DOHH2 (cell line): ENCODE results near the gene SORL1-AS1.

Experiments
- H3F3A ChIP-seq: fragments of 200-600 bp; sonication (generic), shearing (Covaris generic); 2 replicates; pipeline ENCODE4 v1.6.0; 2016; ENCODE audit warnings: antibody characterized with exemption, mild to moderate bottlenecking; ENCODE audit not compliant: control insufficient read depth, insufficient read depth
- H3K27ac ChIP-seq: fragments of 200-600 bp; sonication (generic); 2 replicates; pipeline ENCODE4 v1.5.1; 2014; ENCODE audit warnings: low read depth, mild to moderate bottlenecking, low read length, moderate library complexity
- H3K27me3 ChIP-seq: fragments of 200-600 bp; sonication (generic); 2 replicates; pipeline ENCODE4 v1.6.1; 2014; ENCODE audit warnings: mild to moderate bottlenecking, low read length, mixed read lengths; ENCODE audit not compliant: control insufficient read depth
- H3K36me3 ChIP-seq: fragments of 200-600 bp; sonication (generic); 2 replicates; pipeline ENCODE4 v1.6.1; 2014; ENCODE audit warnings: mild to moderate bottlenecking, low read length, moderate library complexity, mixed read lengths; ENCODE audit not compliant: control insufficient read depth
- H3K4me1 ChIP-seq: fragments of 200-600 bp; sonication (generic); 2 replicates; pipeline ENCODE4 v1.6.1; 2014; ENCODE audit warnings: mild to moderate bottlenecking, low read length, mixed read lengths; ENCODE audit not compliant: control insufficient read depth
- H3K4me2 ChIP-seq: fragments of 200-600 bp; sonication (generic); 2 replicates; pipeline ENCODE4 v1.6.0; 2014; ENCODE audit warnings: mild to moderate bottlenecking, low read length, moderate library complexity
- H3K4me3 ChIP-seq: fragments of 200-600 bp; sonication (generic); 2 replicates; pipeline ENCODE4 v1.5.1; 2014; ENCODE audit warnings: mild to moderate bottlenecking, low read length, mixed read lengths
- H3K79me2 ChIP-seq: fragments of 200-600 bp; sonication (generic); 2 replicates; pipeline ENCODE4 v1.6.1; 2014; ENCODE audit warnings: mild to moderate bottlenecking, low read length, mixed read lengths; ENCODE audit not compliant: control insufficient read depth
- H3K9me2 ChIP-seq: fragments of 200-600 bp; sonication (generic); replicated peaks from 2 replicates; pipeline ENCODE4 v1.6.1; 2014; ENCODE audit warnings: mild to moderate bottlenecking, low read length, mixed read lengths; ENCODE audit not compliant: control insufficient read depth
- H3K9me3 ChIP-seq: fragments of 200-600 bp; sonication (generic); 2 replicates; pipeline ENCODE4 v1.6.1; 2014; ENCODE audit warnings: antibody characterized with exemption, low read length, mixed read lengths; ENCODE audit not compliant: control insufficient read depth, insufficient read depth
- H4K20me1 ChIP-seq: fragments of 200-600 bp; sonication (generic); 2 replicates; pipeline ENCODE4 v1.6.0; 2014; ENCODE audit warnings: low read depth, mild to moderate bottlenecking, antibody characterized with exemption, low read length, moderate library complexity; ENCODE audit not compliant: control insufficient read depth, insufficient read depth
- EZH2phosphoT487 ChIP-seq: fragments of 200-600 bp; sonication (generic); IDR thresholded peaks from 2 replicates; pipeline ENCODE4 v1.6.1; 2017; ENCODE audit warnings: borderline replicate concordance, mild to moderate bottlenecking, antibody characterized with exemption, low read length, moderate library complexity, mixed read lengths
- TF ChIP-seq, protein P1 (sequence below): fragments of 200-600 bp; sonication (generic); IDR thresholded peaks from one replicate; pipeline ENCODE4 v1.5.1; 2014; ENCODE audit warnings: antibody characterized with exemption, mild to moderate bottlenecking, low read depth, low read length; ENCODE audit not compliant: poor library complexity, severe bottlenecking

SORL1-AS1 gene

DNA sequence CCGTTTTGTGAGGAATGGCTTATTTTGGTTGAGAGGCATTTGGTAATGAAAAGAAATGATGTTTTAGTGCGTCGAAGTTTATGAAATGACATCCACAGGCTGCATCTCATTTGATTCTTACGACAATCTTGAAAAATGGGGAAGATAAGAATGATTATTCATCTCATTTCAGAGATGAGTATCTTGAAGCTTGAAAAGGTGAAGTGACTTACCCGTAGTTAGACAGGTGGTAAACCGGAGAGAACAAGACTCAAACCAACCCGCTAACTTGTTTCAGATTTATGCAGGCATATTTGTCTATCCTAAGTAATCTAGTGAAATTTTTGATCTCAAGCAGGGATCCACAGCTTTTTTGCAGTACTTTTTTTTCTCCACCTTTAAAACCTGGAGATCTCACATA is 9.1 kb upstream of the SORL1-AS1 start:
- TF ChIP-seq, protein P1, sequence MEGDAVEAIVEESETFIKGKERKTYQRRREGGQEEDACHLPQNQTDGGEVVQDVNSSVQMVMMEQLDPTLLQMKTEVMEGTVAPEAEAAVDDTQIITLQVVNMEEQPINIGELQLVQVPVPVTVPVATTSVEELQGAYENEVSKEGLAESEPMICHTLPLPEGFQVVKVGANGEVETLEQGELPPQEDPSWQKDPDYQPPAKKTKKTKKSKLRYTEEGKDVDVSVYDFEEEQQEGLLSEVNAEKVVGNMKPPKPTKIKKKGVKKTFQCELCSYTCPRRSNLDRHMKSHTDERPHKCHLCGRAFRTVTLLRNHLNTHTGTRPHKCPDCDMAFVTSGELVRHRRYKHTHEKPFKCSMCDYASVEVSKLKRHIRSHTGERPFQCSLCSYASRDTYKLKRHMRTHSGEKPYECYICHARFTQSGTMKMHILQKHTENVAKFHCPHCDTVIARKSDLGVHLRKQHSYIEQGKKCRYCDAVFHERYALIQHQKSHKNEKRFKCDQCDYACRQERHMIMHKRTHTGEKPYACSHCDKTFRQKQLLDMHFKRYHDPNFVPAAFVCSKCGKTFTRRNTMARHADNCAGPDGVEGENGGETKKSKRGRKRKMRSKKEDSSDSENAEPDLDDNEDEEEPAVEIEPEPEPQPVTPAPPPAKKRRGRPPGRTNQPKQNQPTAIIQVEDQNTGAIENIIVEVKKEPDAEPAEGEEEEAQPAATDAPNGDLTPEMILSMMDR, result no peak
- TF ChIP-seq EZH2phosphoT487, result no peak
- no peaks in the 10 kb centered on the region for H3K27me3 ChIP-seq
- peak overlapping the region; percentile 55 for H3K27ac ChIP-seq
- H3K4me2 ChIP-seq, result peak overlapping the region; percentile 68
- H3K9me3 ChIP-seq, result no peaks in the 10 kb centered on the region
- no peaks in the 10 kb centered on the region; the same call in 1 of the 2 replicates for H3F3A ChIP-seq
- peak overlapping the region; percentile 65 for H3K4me3 ChIP-seq
- peaks cover 20% of the 10 kb centered on the region; the same call in 1 of the 2 replicates for H4K20me1 ChIP-seq
- H3K9me2 ChIP-seq, result no peaks in the 10 kb centered on the region
- peaks cover 100% of the 10 kb centered on the region for H3K4me1 ChIP-seq
- H3K36me3 ChIP-seq, result peaks cover 83% of the 10 kb centered on the region
- H3K79me2 ChIP-seq, result peaks cover 100% of the 10 kb centered on the region

DNA sequence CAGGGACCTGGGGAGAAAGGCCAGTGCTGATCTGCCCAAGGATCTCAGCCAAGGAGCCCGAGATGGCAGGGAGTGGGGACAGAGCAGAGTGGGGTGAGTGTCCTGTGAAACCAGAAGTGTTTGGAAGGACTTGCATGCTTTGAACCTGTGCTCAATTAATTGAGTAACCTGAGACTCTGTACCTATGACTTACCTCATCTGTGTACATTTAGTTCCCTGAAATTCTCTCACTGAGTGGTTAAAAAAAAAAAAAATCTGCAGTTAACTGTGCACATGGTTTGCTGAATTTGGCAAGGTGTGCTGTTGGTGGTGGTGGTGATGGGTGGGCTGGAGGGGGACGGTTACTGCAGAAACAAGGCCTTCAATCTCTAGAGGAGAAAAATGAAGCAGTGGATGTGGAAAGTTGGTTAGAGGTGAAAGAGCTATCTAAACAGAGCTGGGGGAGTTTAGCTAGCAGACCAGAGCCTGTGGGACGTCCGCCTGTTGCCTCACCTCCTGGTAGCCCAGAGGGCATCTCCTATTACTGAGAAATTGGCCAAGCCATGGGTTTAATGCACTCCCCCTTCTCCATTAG is 8.3 kb upstream of the SORL1-AS1 start:
- peaks cover 100% of the 10 kb centered on the region for H3K79me2 ChIP-seq

DNA sequence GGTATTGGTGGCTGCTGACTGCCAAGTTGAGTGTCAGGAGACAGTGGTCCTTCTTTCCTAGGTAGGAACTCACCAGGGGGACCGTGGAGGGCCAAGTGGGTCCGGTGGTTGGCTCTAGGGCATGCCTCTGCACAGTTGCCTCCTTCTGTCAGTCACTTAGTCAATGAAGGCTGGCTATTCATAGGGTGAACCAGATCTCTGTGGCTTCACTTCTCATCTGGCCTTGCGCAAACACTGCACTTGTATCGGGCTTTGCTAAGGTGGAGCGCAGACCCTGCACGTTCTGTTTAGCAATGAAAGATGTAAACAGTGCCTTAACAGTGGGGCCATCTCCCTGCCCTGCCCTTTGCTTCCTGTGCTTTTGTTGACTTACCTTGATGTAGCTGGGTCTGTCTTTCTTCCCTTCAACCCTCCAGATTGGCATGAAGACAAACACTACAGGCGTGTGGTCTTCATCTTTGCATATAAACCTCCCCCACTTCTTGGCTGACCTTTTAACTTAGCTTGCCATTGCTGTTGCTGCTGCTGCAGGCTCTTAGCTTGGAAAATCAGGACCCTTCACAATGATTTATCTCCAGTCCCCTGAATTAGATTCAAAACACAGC is 6.7 kb upstream of the SORL1-AS1 start:
- TF ChIP-seq, protein P1, result no peak
- no peak for TF ChIP-seq EZH2phosphoT487
- Histone ChIP-seq H3K27ac (peak overlapping the region; percentile 5; the same call in 1 of the 2 replicates), H3K4me3 (peak overlapping the region; percentile 22; the same call in 1 of the 2 replicates), H3F3A (no peaks in the 10 kb centered on the region; the same call in 1 of the 2 replicates), H4K20me1 (peaks cover 9% of the 10 kb centered on the region; the same call in 1 of the 2 replicates), H3K27me3 (no peaks in the 10 kb centered on the region), H3K4me1 (peaks cover 100% of the 10 kb centered on the region), H3K9me3 (no peaks in the 10 kb centered on the region), H3K4me2 (peak overlapping the region; percentile 68), H3K79me2 (peaks cover 100% of the 10 kb centered on the region), H3K36me3 (peaks cover 88% of the 10 kb centered on the region), H3K9me2 (no peaks in the 10 kb centered on the region)

More for the DNA sequence above, 8.3 kb upstream of the SORL1-AS1 start:
- peaks cover 84% of the 10 kb centered on the region for H3K36me3 ChIP-seq
- H3K4me2 ChIP-seq, result peak overlapping the region; percentile 68
- TF ChIP-seq, protein P1, result no peak
- H3K4me1 ChIP-seq, result peaks cover 100% of the 10 kb centered on the region
- peak overlapping the region; percentile 55 for H3K27ac ChIP-seq
- H3K27me3 ChIP-seq, result no peaks in the 10 kb centered on the region
- H3K4me3 ChIP-seq, result peak overlapping the region; percentile 65
- no peaks in the 10 kb centered on the region for H3K9me2 ChIP-seq
- peaks cover 17% of the 10 kb centered on the region; the same call in 1 of the 2 replicates for H4K20me1 ChIP-seq
- H3F3A ChIP-seq, result no peaks in the 10 kb centered on the region; the same call in 1 of the 2 replicates
- no peaks in the 10 kb centered on the region for H3K9me3 ChIP-seq
